NB4 (cell line): ENCODE measurements around the gene FRMD5.

ENCODE experiments used
- MAX ChIP-seq: IDR thresholded peaks from 2 replicates; pipeline ENCODE4 v1.6.1; 2011; ENCODE audit warnings: low read depth, low read length
- TF ChIP-seq, protein P1 (sequence below): IDR thresholded peaks from one replicate; pipeline ENCODE4 v1.5.1; 2012; ENCODE audit warnings: low read depth, low read length

- no peak for TF ChIP-seq MAX
- TF ChIP-seq, protein P1, sequence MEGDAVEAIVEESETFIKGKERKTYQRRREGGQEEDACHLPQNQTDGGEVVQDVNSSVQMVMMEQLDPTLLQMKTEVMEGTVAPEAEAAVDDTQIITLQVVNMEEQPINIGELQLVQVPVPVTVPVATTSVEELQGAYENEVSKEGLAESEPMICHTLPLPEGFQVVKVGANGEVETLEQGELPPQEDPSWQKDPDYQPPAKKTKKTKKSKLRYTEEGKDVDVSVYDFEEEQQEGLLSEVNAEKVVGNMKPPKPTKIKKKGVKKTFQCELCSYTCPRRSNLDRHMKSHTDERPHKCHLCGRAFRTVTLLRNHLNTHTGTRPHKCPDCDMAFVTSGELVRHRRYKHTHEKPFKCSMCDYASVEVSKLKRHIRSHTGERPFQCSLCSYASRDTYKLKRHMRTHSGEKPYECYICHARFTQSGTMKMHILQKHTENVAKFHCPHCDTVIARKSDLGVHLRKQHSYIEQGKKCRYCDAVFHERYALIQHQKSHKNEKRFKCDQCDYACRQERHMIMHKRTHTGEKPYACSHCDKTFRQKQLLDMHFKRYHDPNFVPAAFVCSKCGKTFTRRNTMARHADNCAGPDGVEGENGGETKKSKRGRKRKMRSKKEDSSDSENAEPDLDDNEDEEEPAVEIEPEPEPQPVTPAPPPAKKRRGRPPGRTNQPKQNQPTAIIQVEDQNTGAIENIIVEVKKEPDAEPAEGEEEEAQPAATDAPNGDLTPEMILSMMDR, result no peak
Measured at GRCh38 chr15:44177139-44177538, 17.9 kb downstream of the FRMD5 start.
